Kidney epithelial cell (primary cell): ENCODE data around the gene PACRG. TPM values are rescaled to one million over a fixed set of nuclear protein-coding genes. Genes with fewer than 3 reads are reported as not detected.

ENCODE experiments used
- DNase-seq: peaks from one replicate; pipeline ENCODE4 v3.0.0-alpha.2; 2010; ENCODE audit warnings: low read depth
- H3K27me3 ChIP-seq: 2 replicates; pipeline ENCODE4 v1.6.0; 2011; ENCODE audit warnings: low read length; ENCODE audit not compliant: control insufficient read depth, insufficient read depth
- H3K36me3 ChIP-seq: 2 replicates; pipeline ENCODE4 v1.5.1; 2011; ENCODE audit warnings: low read length; ENCODE audit not compliant: control insufficient read depth, insufficient read depth
- H3K4me3 ChIP-seq: 2 replicates; pipeline ENCODE4 v1.5.1; 2011; ENCODE audit warnings: low read depth, mild to moderate bottlenecking, control low read depth, low read length
- total RNA-seq: library from RNA; depleted of rRNA; stranded (reverse); fragments of >200 nt; gene quantifications from 2 replicates; pipeline ENCODE4 v1.2.3, GENCODE V29; 2015
- TF ChIP-seq, protein P1 (sequence below): IDR thresholded peaks from 2 replicates; pipeline ENCODE4 v1.5.1; 2011; ENCODE audit warnings: mild to moderate bottlenecking, moderate library complexity, low read length, control low read depth, inconsistent platforms; ENCODE audit not compliant: insufficient read depth, poor library complexity, severe bottlenecking

PACRG gene
- total RNA-seq, 1 donor from 2014 or later: 0.29 TPM

DNA sequence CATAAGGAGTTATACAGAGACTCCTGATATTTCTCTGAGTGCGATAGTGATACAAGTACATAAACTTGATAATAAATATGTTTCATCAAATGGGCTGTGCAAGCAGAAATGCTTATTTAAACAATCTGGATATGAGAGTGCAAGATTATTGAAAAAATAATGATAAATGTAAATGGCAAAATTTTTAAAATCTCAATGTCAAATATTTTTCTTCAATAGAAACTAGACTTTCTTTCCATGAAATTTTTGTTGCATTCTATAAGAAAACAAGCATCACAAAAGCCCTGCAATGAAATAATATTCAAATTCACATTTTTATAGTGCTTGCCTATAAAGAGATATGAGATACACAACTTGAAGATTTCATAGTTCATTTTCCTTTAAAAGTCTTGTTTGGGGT is 2.7 kb downstream of the PACRG start:
- TF ChIP-seq, protein P1, sequence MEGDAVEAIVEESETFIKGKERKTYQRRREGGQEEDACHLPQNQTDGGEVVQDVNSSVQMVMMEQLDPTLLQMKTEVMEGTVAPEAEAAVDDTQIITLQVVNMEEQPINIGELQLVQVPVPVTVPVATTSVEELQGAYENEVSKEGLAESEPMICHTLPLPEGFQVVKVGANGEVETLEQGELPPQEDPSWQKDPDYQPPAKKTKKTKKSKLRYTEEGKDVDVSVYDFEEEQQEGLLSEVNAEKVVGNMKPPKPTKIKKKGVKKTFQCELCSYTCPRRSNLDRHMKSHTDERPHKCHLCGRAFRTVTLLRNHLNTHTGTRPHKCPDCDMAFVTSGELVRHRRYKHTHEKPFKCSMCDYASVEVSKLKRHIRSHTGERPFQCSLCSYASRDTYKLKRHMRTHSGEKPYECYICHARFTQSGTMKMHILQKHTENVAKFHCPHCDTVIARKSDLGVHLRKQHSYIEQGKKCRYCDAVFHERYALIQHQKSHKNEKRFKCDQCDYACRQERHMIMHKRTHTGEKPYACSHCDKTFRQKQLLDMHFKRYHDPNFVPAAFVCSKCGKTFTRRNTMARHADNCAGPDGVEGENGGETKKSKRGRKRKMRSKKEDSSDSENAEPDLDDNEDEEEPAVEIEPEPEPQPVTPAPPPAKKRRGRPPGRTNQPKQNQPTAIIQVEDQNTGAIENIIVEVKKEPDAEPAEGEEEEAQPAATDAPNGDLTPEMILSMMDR: no peak
- H3K36me3 ChIP-seq: no peaks in the 10 kb centered on the region
- no peaks in the 10 kb centered on the region for H3K27me3 ChIP-seq
- DNase-seq: no peak
- H3K4me3 ChIP-seq: no peak overlapping the region

DNA sequence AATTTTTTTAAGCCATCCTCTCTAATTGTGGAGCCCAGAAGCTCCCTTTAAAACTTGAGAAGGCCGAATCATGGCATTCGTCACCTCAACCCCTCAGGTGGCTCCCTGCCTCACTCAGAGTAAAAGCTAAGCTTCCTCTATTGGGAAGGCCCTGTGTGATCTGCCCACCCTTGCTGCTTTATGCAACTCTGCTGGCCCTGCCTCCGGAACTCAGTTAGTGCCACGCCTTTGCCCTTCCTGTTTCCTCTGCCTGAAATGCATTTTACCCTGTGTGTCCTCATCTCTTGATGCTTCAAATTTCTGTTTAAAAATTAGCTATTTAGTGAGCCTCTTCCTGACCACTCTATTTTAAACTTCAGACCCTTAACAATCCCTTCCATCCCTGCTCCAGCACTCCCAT is 5.7 kb downstream of the PACRG start:
- TF ChIP-seq, protein P1: no peak
- no peak for DNase-seq
- Histone ChIP-seq H3K36me3 (no peaks in the 10 kb centered on the region), H3K4me3 (no peak overlapping the region), H3K27me3 (no peaks in the 10 kb centered on the region)

- Histone ChIP-seq H3K36me3 (no peaks in the 10 kb centered on the region), H3K4me3 (no peak overlapping the region), H3K27me3 (no peaks in the 10 kb centered on the region)
- DNase-seq: no peak
- TF ChIP-seq, protein P1: peak; percentile 8
Measured at GRCh38 chr6:162736961-162737360, 9.2 kb downstream of the PACRG start.

DNA sequence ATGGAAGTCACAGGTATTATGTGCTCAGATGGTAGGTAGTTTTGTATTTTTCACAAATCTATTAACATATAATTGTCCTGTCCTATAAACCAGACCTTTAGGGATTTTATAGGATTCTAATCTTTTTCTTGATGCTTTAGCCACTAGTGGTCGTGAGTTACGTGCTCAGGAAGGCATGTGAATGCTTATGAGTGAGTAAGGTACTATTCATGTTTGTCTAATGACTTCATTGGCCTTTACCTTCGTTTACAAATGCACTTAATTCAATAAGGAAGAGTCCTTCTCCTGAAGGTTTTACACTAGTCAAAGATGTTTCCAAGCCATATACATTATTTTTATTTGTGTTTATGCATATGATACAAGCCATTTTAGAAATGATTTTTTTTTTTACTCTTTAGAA is 23.0 kb downstream of the PACRG start:
- peak; percentile 65 for DNase-seq
- TF ChIP-seq, protein P1: peak; percentile 6
- H3K27me3 ChIP-seq: no peaks in the 10 kb centered on the region
- no peaks in the 10 kb centered on the region for H3K36me3 ChIP-seq
- no peak overlapping the region for H3K4me3 ChIP-seq

GRCh38 chr6:162751211-162751859 is 23.6 kb downstream of the PACRG start:
- Histone ChIP-seq H3K27me3 (no peaks in the 10 kb centered on the region), H3K36me3 (no peaks in the 10 kb centered on the region), H3K4me3 (no peak overlapping the region)
- no peak for DNase-seq
- TF ChIP-seq, protein P1: no peak

DNA sequence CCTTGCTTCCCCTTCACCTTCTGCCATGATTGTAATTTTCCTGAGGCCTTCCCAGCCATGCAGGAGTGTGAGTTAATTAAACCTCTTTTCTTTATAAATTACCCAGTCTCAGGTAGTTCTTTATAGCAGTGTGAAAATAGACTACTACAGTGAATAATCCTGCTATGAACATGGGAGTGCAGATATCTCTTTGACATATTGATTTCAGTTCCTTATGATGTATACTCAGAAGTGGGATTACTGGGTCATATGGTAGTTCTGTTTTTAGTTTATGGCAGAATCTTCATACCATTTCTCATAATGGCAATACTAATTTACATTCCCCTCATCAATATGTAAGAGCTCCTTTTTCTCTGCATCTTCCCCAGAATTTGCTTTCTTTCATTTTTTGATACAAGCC is 26.0 kb downstream of the PACRG start:
- Histone ChIP-seq H3K36me3 (no peaks in the 10 kb centered on the region), H3K27me3 (no peaks in the 10 kb centered on the region), H3K4me3 (no peak overlapping the region)
- TF ChIP-seq, protein P1: no peak
- no peak for DNase-seq
